Left lung (tissue), 10 donors: ENCODE results near the gene C1QTNF4. TPM values are rescaled to one million over a fixed set of nuclear protein-coding genes. Genes with fewer than 3 reads are reported as not detected.

Experiments used
- ATAC-seq: fragments of 200-7000 bp; cut with Tn5 transposase; one replicate; pipeline ENCODE4 v1.9.1; 2020; ENCODE audit warnings: moderate library complexity
- DNase-seq, 4 donors: peaks; one replicate each; pipeline ENCODE4 v3.0.0-alpha.2; 2013 to 2020
- H3K27ac ChIP-seq, 2 donors: fragments of 200-600 bp; sonication (generic) in 1 of 2; one replicate each; pipeline versions ENCODE4 v1.5.0 to v1.8.0; 2020 to 2021
- H3K27me3 ChIP-seq, 2 donors: fragments of 200-600 bp; sonication (generic) in 1 of 2; one replicate each; pipeline versions ENCODE4 v1.5.0 to v1.8.0; 2020 to 2021
- H3K36me3 ChIP-seq, 2 donors: fragments of 200-600 bp; sonication (generic) in 1 of 2; one replicate each; pipeline versions ENCODE4 v1.5.0 to v1.8.0; 2020 to 2021
- H3K4me1 ChIP-seq, 2 donors: fragments of 200-600 bp; one replicate each; pipeline ENCODE4 v1.8.0; 2021
- H3K4me3 ChIP-seq, 2 donors: fragments of 200-600 bp; sonication (generic) in 1 of 2; one replicate each; pipeline versions ENCODE4 v1.5.0 to v1.8.0; 2020 to 2021; ENCODE audit warnings: mild to moderate bottlenecking in 1 of 2
- H3K9me3 ChIP-seq, 2 donors: fragments of 200-600 bp; sonication (generic) in 1 of 2; one replicate each; pipeline versions ENCODE4 v1.5.0 to v1.8.0; 2020 to 2021
- CTCF ChIP-seq, 2 donors: fragments of 200-600 bp; sonication (generic) in 1 of 2; IDR thresholded peaks; one replicate each; pipeline versions ENCODE4 v1.5.0 to v1.8.0; 2021; ENCODE audit warnings: antibody characterized with exemption in 2 of 2
- intact Hi-C, 2 donors: fragments of 100-400 bp; cut with DNase I; formaldehyde crosslinking; loops; one replicate each; pipeline versions ENCODE4 v1.11.2 to v1.14.2; 2022
- polyA plus RNA-seq, 6 donors: library from polyadenylated mRNA; unstranded; fragments of 120-200 nt; gene quantifications; one replicate each; pipeline ENCODE4 v1.2.1, GENCODE V29; 2013; ENCODE audit not compliant: insufficient read length in 6 of 6
- total RNA-seq, 2 donors: library from RNA; stranded (reverse); fragmentation: NEBNext Ultra II Directional; extraction: Animal tissue kit (Norgen Biotek cat#: 25700); gene quantifications; one replicate each; pipeline ENCODE4 v1.2.1, GENCODE V29; 2021
- donor health status: DM: no; HTN: yes; CAD: no.
- donor health status: DM: no; HTN: no; CAD: no.

Gene C1QTNF4
- total and polyA plus RNA-seq, 8 donors: 0.21 to 6.9 (median 3.9) TPM

GRCh38 chr11:47606731-47607130, 12.5 kb upstream of the C1QTNF4 start:
- no peak overlapping the region for H3K27ac ChIP-seq

GRCh38 chr11:47605921-47606320, 11.7 kb upstream of the C1QTNF4 start:
- Histone ChIP-seq H3K27me3 (no peaks in the 10 kb centered on the region), H3K9me3 (no peaks in the 10 kb centered on the region), H3K4me1 (no peaks in the 10 kb centered on the region), H3K4me3 (no peak overlapping the region), H3K27ac (no peak overlapping the region), H3K36me3 (no peaks in the 10 kb centered on the region)
- intact Hi-C loops: no loop called here
- DNase-seq (no peak), ATAC-seq (no peak)
- no peak for TF ChIP-seq CTCF (IDR thresholded peaks at IDR 0.05)

More at GRCh38 chr11:47606731-47607130, 12.5 kb upstream of the C1QTNF4 start:
- Histone ChIP-seq H3K36me3 (no peaks in the 10 kb centered on the region), H3K4me1 (no peaks in the 10 kb centered on the region), H3K27me3 (no peaks in the 10 kb centered on the region), H3K4me3 (no peak overlapping the region), H3K9me3 (no peaks in the 10 kb centered on the region)
- no peak for DNase-seq
- no peak for TF ChIP-seq CTCF (IDR thresholded peaks at IDR 0.05)
- ATAC-seq: no peak
- intact Hi-C loops: no loop called here

GRCh38 chr11:47603295-47603694, 9.1 kb upstream of the C1QTNF4 start:
- no peaks in the 10 kb centered on the region for H3K36me3 ChIP-seq
- H3K27ac ChIP-seq: no peak overlapping the region
- no peak overlapping the region for H3K4me3 ChIP-seq
- intact Hi-C loops: no loop called here
- ATAC-seq (no peak), DNase-seq (no peak)
- no peaks in the 10 kb centered on the region for H3K27me3 ChIP-seq
- H3K4me1 ChIP-seq: no peaks in the 10 kb centered on the region
- no peaks in the 10 kb centered on the region for H3K9me3 ChIP-seq
- no peak for TF ChIP-seq CTCF (IDR thresholded peaks at IDR 0.05)

GRCh38 chr11:47599902-47600301, 5.7 kb upstream of the C1QTNF4 start:
- Histone ChIP-seq H3K27ac (no peak overlapping the region), H3K27me3 (peaks cover 2 to 10% of the 10 kb centered on the region in 2 donors), H3K9me3 (no peaks in the 10 kb centered on the region), H3K4me3 (no peak overlapping the region), H3K36me3 (no peaks in the 10 kb centered on the region), H3K4me1 (no peaks in the 10 kb centered on the region)
- DNase-seq (no peak), ATAC-seq (no peak)
- TF ChIP-seq CTCF (IDR thresholded peaks at IDR 0.05): no peak
- intact Hi-C loops: no loop called here

- H3K9me3 ChIP-seq: no peaks in the 10 kb centered on the region
- H3K27me3 ChIP-seq: peaks cover 27 to 47% of the 10 kb centered on the region in 2 donors
- ATAC-seq (no peak), DNase-seq (no peak)
- intact Hi-C loops: no loop called here
- TF ChIP-seq CTCF (IDR thresholded peaks at IDR 0.05): no peak
- H3K27ac ChIP-seq: no peak overlapping the region
- H3K36me3 ChIP-seq: no peaks in the 10 kb centered on the region
- no peak overlapping the region for H3K4me3 ChIP-seq
- H3K4me1 ChIP-seq: peaks cover 0 to 11% of the 10 kb centered on the region in 2 donors
Observed at GRCh38 chr11:47595967-47596366, 1.8 kb upstream of the C1QTNF4 start.
